Measurements from ENCODE around the gene TESMIN. TPM values are rescaled to one million over a fixed set of nuclear protein-coding genes. Genes with fewer than 3 reads are reported as not detected.
A peak's percentile ranks its signal among the peaks of the same experiment; 100 is the strongest.

Gene TESMIN
- polyA plus RNA-seq, 1 donor: 0.85 TPM

DNA sequence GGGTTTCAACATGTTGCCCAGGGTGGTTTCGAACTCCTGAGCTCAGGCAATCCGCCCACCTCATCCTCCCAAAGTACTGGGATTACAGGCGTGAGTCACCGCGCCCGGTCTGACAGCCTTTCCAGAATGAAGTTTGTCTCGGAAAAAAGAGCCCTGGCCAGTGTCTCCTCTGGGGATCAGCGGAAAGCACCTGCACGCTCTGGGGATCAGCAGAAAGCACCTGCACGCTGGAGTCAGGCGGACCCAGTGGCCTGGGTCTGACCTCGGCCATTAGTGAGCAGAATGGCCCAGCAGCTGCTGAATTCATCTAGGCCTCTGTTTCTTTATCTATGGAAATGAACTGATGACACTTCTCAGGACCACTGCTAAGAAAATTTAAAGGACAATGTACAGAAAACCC is 10.5 kb upstream of the TESMIN start:
- DNase-seq: no peak

DNA sequence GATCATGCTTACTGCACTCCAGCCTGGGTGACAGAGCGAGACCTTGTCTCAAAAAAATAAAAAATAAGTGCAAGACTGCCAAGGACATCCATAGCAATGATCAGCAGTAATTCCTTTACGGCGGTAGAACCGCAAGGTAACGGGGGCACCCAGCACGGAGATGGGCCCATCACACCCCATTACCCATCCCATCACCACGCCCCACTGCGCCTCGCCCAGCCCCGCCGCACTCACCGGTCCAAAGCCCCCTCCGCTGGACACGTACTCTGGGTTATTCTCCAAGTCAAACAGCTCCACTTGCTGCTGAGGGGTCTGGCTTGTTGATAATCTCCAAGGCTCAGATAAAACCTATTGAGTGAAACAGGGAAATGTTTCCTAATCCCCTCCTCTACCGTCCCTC is 8.7 kb upstream of the TESMIN start:
- DNase-seq: no peak

DNA sequence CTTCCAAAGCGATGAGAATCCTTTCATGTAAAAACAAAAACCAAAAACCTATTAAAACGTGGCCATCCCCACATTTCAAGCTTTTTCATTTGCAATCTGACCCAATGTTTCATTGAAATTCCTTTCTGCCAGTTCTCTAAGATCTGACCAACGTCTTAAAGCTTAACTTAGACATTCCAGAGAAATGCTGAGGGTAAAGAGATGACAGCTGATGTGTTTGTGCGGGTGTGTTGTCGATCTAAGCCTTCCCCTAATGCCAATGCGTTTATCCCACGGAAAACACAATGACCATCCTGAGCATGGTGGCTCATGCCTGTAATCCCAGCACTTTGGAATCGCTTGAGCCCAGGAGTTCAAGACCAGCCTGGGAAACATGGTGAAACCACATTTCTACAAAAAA is 6.4 kb upstream of the TESMIN start:
- DNase-seq: no peak

DNA sequence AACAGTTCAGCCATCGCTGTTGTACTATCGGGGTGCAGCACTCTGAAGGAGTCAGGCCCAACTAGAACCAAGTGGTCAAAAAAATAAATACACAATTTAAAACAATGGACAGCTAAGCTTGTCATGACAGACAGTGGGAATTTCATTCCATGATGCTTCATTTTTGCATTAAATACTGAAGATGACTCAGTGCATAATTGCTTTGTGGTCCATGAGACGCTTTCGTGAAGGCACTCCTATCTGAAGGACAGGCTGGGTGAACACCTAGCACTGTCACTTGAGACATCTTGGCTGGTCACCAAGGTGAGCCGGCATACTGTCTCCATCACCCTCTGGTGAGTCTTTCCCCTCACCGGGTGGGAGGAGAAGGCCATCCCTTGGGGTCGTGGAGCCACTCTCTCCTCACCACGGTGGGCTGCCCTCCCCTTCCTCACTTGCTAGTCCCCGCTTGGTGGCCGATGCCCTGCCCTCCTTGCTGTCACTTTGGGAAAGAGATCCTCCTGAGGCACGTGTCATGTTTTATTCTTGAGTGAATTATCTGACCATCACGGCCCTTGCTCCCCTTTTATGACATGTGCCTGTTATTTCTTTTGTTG is 4.9 kb upstream of the TESMIN start:
- no peak for DNase-seq

DNA sequence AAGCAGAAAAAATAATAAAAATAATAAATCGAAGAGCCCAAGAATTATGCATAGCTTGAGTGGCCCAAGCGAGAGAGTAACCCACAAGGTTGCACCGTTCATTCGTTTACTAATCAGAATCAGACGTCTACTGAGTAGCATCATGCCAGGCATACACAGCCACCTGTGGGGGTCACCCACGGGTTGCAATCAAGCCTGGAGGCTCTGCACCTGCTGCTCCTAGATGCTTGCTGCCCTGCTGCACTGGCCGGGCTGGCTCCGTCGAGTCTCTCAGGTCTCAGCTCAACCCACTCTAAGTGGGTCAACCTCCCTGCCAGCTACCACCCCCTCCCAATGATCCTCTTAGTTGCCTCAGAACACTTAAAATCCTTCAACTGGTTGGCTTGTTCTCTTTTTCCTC is 2.0 kb upstream of the TESMIN start:
- no peak for DNase-seq

DNA sequence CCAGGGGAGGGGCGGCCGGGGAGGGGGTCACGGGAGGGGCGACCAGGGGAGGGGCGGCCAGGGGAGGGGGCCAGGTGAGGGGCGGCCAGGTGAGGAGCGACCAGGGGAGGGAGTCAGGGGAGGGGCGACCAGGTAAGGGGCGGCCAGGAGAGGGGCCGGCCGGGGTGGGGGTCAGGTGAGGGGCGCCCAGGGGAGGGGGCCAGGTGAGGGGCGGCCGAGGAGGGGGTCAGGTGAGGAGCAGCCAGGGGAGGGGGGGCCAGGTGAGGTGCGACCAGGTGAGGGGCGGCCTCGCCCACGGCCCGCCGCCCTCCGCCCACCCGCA is 355 bp downstream of the TESMIN start:
- DNase-seq: no peak

DNA sequence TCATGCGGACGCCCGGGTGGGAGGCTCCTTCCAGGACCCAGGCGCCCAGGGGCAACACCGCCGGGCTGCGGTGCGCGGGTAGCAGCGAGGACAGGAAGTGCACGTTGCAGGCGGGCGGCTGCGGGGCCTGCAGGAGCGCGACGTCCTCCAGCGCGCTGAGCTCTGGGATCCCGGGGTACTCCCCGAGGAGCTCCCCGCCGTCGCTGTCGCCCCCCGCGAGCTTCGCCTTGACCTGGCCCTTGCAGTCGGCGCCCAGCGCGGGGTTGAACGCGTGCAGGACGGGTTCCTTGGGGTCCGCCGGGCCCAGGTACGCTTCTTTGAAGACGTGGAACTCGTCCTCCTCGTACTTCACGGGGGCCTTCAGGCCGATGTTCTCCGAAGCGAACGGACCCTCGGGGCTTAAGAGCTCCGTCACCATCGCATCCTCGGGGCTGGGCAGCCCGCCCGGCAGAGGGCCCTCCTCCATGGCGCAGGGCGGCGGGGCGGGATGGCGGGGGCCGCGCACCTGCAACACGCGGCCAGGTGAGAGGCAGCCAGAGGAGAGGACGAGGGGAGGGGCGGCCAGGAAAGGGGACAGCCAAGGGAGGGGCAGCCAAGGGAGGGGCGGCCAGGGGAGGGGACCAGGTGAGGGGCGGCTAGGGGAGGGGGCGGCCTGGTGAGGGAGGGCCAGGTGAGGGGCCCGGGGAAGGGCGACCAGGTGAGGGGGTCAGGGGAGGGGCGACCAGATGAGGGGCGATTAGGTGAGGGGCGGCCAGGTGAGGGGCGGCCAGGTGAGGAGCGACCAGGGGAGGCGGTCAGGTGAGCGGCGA is 921 bp downstream of the TESMIN start:
- no peak for DNase-seq

DNA sequence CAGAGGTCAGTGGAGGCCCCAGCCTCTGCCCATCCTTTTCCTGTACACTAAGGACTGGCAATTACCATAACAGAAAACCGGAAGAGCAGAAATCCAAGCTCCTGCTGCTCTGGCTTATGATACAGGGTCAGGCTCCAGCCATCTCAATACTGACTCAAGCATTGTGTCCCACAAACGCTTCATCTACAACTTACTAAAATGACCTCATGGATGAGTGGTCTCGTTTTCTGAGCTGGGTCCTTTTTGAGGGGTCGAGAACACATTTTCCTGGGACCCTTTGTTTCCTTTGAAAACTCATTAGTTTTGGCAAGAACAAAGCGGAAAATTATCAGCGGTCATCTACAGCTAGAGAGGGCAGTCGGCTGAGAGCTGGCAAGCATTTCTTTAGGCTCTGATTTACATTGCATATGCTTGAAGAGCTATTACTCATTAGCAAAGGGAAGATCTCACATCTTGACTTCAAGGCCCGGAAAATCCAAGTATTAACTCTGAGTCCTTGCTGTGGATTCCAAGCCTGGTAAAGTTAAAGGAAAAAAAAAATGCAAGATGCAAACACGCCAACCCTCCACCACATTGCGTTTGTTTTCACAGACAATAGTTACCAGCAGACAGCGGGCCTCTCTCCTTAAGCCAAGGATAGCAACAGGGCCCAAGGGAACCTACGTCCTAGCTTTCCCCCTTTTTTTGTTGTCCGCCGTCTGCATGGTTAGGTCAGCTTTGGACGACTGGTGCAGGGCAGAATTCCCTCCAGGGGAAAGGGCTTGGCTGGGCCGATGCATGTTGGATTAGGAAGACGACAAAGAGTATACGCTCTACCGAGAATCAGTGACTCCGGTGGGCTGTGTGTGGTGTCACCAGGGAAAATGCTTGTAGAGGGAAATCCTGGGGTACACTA is 1.8 kb downstream of the TESMIN start:
- peak; percentile 32 for DNase-seq

DNA sequence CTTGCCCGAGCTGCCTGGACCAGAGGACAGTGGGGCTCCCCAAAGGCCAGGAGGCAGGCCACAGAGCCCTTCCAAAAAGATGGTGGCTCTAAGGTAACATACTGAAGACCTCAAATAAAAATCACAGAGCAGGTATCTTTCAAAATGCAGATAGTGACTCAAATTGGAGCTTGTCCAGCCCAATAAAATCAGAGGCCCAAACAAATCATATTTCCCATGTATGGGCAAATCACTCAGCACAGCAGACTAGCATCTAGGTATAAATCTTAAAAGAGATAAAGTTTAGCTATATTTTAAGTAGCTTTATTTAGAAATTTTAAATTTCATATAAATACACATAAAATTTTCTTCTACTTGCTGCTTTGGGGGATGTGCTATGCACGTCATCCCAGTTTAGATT is 3.3 kb downstream of the TESMIN start:
- DNase-seq: no peak

DNA sequence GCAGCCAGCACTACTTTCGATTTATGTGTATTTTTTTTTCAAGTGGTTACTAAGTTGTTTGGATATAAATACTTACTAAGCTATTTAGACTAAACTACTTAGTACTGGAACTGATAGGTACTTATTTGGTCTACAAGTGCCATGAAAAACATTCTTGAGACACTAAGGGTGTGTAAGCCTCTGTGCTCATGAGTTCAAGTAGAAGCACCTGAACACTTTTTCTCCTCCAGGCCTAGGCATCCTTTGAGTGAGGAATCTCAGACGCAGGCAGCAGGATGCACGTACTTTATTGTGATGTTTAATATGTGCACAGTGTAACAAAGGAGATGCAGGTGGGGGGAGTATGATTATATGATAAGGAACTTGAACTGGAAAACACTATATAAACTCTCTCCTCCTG is 7.8 kb downstream of the TESMIN start:
- DNase-seq: no peak

DNA sequence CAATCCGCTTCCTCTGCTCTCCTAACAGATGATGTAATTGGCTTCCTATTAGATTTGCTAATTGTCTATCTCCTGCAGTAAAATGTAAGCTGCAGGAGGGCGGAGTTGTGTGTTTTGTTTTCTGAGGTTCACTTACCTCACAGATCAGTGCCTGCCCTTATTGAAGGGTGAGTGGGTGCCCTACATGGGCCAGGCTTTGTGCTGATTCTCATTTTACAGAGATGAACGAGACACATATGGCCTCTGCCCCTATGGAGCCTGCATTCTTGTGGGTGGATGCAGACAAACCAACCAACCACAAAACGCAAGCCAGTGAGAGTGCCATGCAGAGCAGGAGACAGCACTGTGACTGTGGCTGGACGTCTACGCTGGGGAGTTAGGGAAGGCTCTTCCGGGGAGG is 9.9 kb downstream of the TESMIN start:
- no peak for DNase-seq

DNA sequence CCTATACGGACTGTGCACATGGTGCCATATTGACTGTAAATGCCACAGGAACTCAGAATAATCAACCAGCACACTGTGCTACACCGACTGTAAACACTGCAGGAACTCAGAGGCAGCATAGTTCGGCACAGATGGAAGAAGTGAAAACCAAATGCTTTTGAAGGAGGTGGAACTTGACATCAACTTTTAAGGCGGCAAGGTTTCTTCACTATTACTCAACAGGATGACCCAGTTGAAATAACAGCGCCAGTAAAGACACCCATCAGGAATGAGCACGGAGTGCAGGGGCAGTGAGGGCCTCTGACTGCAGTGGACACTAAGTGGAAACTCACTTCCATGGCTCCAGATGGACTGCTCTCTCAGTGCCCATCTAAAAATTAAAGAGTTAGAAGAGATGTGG is 15.7 kb downstream of the TESMIN start:
- DNase-seq: no peak

DNA sequence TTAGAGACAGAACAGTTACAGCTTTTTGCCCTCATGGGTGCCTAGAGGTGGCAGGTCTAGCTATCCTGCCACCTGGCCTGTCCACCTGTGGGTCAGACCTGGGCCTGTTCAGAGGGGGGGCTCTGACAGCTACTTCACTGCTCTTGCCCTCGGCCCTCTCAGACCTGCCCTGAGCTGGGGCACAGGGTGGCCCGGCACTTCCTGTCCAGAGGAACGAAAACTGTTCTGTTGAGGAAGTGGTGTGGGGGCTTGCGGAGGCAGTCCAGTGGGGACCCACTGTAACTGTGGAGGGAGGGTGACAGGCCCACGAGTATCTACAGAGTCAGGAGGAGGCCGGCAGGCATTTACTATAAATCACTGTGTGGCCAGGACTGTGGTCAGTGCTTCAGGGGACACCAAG is 16.2 kb downstream of the TESMIN start:
- no peak for DNase-seq

DNA sequence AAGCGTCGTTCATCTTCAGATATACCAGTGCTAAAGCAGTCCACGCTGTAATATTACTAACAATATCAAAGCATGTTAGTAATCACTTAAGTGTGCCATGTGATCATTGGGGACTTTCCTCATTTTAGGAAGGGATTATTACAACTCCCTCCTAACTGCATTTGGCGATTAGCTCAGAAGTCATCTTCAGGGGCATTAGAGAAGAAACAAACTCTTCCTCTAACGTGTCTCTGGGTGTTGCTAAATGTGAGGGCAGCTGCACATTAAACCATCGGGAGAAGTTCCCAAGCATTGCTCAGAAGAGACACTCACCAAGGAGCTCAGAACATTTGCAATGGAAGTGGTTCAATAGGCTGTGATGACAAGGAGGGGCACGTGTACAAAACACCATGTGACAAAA is 17.2 kb downstream of the TESMIN start:
- no peak for DNase-seq

DNA sequence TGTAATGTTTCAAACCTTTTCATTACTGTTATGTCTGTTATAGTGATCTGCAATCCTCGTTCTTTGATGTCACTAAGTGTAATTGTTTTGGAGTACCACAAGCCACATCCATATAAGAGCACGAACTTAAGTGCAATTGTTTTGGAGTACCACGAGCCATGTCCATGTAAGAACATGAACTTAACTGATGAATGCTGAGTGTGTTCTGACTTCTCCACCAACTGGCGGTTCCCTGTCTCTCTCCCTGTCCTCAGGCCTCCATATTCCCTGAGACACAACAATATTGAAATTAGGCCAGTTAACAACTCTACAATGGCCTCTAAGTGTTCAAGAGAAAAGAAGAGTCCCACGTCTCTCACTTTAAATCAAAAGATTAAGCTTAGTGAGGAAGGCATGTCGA is 23.5 kb downstream of the TESMIN start:
- no peak for DNase-seq

DNA sequence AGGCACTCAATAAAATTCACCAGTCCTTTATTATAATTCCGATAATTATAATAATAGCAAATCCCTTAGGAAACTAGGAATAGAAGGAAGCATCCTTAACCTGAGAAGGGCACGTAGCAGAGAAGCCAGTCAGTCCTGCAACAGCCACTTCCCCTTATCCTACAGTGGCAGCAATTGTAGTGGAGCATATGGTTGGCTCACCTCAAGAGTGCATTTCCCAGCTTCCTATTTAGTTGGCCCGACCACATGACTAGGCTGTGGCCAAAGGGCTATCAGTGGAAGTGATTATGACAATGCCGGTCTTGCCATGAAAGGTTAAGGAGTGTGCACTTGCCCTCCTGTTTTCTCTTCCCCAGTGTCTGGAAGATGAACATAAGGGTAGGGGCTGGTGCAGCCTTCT is 27.0 kb downstream of the TESMIN start:
- no peak for DNase-seq

DNA sequence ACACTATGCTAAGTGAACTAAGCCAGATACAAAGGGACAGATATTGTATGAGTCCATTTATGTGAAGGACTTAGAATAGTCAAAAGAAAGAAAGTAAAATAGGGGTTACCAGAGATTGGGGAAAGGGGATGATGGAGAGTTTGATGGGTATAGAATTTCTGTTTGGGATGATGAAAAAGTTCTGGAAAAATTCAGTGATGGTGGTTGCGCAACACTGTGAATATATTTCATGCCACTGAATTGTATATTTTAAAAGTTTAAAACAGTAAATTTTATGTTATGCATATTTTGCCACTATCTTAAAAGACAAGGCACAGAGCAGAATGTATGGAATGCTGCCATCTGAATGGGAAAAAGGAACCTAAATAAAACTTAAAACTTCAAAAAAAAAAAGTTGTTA is 29.2 kb downstream of the TESMIN start:
- DNase-seq: no peak

DNA sequence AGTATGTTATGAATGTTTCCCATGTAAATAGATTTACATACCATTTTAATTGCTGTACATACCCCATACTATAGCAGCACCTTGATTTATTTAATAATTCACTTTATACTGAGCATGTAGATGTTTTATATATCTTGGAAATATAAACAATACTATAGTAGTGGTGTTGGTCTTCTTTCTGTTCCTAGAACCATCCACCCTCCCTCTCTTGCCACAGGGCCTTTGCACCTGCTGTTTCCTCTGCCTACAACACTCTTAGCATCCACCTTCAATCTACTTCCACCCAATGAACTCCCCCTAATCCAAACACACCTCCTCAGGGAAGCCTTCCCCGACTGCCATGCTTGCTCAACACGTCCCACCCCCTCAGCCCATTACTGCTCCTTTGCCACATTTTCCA is 30.2 kb downstream of the TESMIN start:
- DNase-seq: no peak

DNA sequence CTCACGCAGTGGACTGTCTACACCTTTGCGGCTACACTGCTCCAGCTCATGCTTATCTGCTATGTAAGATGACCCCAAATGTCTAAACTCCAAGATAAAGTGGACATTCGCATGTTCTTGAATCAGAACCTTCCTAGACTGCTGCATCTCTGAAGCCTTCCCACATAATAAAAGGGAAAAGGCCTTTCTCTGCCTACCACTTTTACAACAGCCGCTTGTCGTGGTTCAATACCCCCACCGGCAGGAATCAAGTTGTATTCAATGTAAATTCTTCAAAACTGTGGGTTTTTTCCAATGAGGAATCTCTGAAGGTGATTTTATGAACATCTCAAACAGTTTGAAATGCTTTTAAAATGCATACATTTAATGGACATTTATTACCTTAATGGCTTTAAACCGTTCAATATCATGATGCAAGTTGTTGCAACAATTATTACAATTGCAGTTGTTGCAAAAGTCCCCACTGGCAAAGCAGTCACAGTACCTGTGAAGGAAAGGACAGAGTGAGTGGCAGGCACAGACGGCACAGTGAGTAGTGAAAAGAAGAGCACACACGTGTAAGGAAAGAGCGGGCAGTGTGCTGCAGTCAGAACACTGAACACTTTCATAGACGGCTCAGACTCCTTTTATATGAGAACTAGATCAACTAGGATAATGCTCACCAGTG is 35.7 kb downstream of the TESMIN start:
- no peak for DNase-seq

DNA sequence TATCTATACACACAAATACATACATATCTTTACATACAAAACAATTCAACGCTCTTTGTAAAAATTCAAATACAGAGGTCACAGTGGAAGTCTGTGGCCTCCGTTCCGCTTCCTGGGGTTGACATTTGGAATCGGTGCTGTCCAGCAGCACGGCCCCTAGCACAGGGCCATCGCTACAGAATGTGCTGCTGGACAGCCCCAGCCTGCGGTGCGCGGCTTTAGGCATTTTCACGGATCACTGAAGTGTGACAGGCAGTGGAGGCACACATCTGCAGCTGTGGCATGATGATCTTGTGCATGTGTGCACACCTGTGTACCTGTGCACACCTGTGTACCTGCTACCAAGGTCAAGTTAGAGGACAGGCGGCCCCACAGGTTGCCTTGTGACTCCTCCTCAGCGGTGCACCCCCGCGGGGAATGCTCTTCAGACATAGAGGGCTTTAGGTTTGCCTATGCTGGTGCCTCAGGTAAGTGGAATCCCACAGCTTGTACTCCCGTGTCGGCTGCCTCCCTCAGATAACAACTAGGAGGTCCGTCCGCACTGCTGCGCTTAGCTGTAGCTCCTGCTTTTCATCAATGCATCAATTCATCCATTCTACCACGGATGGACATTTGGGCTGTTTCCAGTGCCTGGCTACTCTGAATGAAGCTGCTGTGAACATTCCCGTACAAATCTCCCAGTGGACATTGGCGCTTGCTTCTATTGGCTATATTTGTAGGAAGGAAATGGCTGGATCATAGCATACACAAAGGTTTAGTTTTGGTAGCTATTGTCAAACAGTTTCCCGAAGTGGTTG is 37.1 kb downstream of the TESMIN start:
- no peak for DNase-seq

DNA sequence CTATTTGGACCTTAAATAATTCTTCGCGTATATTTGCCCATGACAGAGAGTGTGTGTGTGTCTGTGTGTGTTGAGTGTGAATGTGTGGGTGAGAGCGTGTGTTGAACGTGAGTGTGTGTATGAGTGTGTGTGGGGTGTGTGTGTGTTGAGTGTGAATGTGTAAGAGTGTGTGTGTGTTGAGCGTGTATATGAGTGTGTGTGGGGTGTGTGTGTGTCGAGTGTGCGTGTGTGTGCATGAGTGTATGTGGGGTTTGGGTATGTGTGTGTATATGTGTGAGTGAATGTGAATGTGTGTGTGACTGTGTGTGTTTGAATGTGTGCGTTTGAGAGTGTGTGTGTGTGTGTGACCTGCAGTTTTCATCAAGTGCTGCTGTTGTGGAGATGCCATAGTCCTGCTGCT is 40.2 kb downstream of the TESMIN start:
- DNase-seq: no peak

DNA sequence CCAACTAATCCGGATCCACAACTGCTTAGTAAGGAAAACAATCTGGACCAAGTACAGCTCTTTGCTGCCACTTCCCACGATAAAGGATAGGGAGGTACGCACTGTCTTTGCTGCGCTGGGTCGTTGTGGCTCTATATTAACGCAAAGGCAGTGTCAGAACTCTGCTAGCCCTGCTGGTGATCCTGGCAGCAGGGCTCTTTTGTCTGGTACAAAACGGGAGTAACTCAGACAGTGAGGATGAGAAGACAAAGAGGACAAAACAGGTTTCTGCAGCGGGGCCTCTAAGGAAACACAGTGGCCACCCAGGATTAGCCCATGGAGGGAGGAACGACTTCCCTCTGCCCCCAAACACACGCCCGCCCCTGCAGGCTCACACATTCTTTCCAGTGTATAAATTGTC is 40.9 kb downstream of the TESMIN start:
- DNase-seq: no peak

Measured in hindlimb muscle (tissue), 1 donor.